ENCODE data around the gene DNAJC3.
"Not testable (repeated sequence)": the region's sequence is repeated elsewhere in the genome, so short reads cannot be mapped to it uniquely, and the experiment has no call there.

Gene DNAJC3

GRCh38 chr13:95671597-95671996 lies 5.3 kb upstream of the DNAJC3 start:
- DNase-seq (ENCODE audit: low read depth in 2 of 3, low spot score in 1 of 3): no peak

DNA sequence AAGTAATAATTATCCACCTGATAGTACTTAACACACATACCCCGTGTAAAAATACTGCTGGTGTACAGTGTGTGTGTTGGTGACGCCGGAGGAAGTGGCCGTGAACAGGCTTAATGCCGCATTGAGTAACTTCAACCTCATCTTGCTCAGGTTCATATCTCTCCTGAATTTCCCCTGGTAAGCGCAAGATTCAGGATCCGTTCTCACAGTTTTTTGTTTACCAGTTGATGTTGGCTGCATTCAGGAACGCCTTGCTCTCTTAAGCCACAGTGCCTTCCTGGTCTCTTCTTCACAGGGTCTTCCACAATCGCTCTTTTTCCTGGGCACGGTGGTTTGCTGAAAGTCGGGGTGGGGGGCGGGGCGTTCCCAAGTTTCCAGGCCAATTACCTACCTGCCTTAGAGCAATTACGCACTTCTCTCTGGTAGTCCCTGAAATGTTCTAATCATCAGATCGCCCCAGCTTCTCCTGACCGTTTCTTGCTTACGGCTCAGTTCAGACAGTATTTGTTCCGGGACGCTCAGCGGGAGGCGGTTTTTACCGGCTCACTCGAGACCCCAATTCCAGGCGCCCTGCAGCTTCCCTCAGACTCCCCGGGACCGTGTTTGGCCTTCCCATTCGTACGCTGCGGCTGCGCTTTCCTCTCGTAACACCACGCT lies 706 bp upstream of the DNAJC3 start:
- DNase-seq (ENCODE audit: low read depth in 2 of 3, low spot score in 1 of 3): no peak

DNA sequence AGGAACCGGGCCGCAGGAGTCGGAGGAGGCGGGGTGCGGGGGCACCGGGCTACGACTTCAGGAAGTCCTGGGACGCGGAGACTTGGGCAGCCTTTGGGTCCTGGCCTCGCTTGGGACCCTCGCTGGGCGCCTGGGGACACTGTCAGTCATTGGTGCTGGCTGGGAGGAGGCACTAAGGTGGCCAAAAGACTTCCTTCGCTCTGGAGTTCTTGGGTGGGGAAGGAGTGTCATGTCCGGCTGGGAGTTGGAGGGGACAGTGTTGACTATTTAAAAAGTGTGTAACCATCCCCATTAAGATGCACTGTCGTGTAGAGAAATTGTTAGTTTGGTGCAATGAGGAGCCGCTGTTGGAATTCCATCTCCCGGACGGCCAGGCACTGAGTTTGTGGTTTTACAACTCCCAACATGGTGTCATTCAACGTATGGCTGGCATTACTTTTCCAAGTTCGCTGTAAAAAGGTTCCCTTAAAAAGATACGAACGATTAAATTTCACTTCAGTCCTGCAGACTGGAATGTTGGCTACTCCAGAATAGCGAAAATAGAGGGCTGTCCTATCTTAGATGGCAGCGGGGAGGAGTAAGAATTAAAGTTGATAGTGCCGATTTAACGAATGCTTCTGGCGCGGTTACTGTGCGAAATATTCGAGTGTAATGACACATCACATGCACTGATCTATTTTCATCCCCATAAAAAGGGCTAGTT lies 776 bp downstream of the DNAJC3 start:
- DNase-seq (ENCODE audit: low read depth in 2 of 3, low spot score in 1 of 3): peak in 1 of 3 donors; percentile 11

- no peak for DNase-seq (ENCODE audit: low read depth in 2 of 3, low spot score in 1 of 3)
These were observed 2.0 kb downstream of the DNAJC3 start for GRCh38 chr13:95678967-95679366.

- DNase-seq (ENCODE audit: low read depth in 2 of 3, low spot score in 1 of 3): no peak
These were observed 2.8 kb downstream of the DNAJC3 start for GRCh38 chr13:95679722-95680121.

DNA sequence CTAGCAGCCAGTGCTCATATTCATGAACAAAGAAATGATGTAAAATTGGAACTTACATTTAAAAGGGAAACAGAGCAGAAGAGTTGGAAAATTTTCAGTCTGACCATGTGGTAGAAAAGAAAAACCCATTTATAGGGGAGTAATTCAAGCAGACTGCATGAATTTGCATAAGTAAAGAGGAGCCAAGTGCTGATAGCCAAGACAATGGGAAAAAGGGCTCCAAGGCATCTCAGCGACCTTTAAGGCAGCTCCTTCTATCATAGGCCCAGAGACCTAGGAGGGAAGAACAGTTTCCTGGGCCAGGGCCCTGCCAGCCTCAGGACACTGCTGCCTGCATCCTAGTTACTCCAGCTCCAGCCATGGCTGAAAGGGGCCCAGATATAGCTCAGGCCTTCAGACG lies 7.5 kb downstream of the DNAJC3 start:
- no peak for DNase-seq (ENCODE audit: low read depth in 2 of 3, low spot score in 1 of 3)

DNA sequence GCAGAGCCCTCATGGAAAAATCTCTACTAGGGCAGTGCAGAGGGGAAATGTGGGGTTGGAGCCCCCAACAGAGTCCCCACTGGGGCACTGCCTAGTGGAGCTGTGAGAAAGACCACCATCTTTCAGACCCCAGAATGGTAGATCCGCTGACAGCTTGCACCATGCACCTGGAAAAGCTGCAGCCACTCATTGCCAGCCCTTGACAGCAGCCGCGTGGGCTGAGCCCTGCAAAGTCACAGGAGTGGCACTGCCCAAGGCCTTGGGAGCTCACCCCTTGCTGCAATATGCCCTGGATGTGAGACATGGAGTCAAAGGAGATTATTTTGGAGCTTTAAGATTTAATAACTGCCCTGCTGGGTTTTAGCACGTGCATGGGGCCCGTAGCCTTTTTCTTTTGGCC lies 8.0 kb downstream of the DNAJC3 start:
- DNase-seq (ENCODE audit: low read depth in 2 of 3, low spot score in 1 of 3): not testable (repeated sequence)

DNA sequence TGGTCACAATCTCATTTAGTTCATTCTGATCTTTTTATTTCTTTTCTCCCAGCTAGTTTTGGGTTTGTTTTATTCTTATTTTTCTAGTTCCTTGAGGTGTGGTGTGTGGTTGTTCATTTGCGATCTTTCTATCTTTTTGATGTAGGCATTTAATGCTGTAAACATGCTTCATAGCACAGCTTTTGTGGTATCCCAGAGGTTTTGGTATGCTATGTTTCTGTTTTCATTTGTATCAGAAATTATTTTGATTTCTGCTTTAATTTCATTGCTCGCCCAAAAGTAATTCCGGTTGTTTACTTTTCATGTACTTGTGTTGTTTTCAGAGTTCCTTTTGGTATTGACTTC lies 12.6 kb downstream of the DNAJC3 start:
- no peak for DNase-seq (ENCODE audit: low read depth in 2 of 3, low spot score in 1 of 3)

DNA sequence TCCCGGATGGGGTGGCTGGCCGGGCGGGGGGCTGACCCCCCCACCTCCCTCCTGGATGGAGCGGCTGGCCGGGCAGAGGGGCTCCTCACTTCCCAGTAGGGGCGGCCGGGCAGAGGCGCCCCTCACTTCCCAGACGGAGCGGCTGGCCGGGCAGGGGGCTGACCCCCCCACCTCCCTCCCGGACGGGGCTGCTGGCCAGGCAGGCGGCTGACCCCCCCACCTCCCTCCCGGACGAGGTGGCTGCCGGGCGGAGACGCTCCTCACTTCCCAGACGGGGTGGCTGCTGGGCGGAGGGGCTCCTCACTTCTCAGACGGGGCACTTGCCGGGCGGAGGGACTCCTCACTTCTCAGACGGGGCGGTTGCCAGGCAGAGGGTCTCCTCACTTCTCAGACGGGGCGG lies 14.0 kb downstream of the DNAJC3 start:
- DNase-seq (ENCODE audit: low read depth in 2 of 3, low spot score in 1 of 3): not testable (repeated sequence)

GRCh38 chr13:95697052-95697680 lies 20.2 kb downstream of the DNAJC3 start:
- no peak for DNase-seq (ENCODE audit: low read depth in 2 of 3, low spot score in 1 of 3)

GRCh38 chr13:95698047-95698749 lies 21.3 kb downstream of the DNAJC3 start:
- no peak for DNase-seq (ENCODE audit: low read depth in 2 of 3, low spot score in 1 of 3)

DNA sequence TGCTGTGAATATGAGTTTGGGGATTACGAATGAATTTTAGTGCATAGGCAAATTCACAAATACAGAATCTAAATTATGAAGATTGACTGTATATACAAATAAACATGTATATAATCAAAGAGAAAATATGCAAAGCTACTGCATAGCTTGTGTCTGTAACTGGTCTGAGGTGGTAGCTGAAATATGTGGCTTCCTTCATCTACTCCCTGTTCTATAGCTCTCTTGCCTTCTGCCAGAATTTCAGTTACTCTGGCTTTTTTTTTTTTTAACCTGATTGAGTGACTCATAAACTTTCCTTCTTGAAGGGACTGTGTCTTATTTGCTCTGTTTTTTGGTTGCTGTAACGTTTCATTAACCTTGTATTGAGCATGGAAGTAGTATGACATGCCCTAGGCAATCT lies 26.6 kb downstream of the DNAJC3 start:
- no peak for DNase-seq (ENCODE audit: low read depth in 2 of 3, low spot score in 1 of 3)

- DNase-seq (ENCODE audit: low read depth in 2 of 3, low spot score in 1 of 3): no peak
These were observed 27.6 kb downstream of the DNAJC3 start for GRCh38 chr13:95704510-95704909.

GRCh38 chr13:95706356-95706755 lies 29.4 kb downstream of the DNAJC3 start:
- no peak for DNase-seq (ENCODE audit: low read depth in 2 of 3, low spot score in 1 of 3)

DNA sequence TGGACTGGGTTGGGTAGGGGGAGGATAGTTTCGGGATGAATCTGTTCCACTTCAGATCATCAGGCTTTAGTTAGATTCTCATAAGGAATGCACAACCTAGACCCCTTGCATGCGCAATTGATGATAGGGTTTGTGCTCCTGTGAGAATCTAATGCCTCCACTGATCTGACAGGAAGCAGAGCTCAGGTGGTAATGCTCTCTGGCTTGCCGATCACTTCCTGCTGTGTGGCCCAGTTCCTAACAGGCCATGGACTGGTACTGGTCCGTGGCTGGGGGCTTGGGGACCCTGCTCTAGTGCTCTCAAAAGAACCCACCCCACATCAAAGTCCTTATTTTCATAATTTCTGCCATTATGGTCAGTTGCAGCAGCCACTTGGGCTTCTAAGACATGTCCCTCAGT lies 30.1 kb downstream of the DNAJC3 start:
- DNase-seq (ENCODE audit: low read depth in 2 of 3, low spot score in 1 of 3): no peak

GRCh38 chr13:95707442-95708390 lies 30.8 kb downstream of the DNAJC3 start:
- DNase-seq (ENCODE audit: low read depth in 2 of 3, low spot score in 1 of 3): no peak

GRCh38 chr13:95708391-95708774 lies 31.4 kb downstream of the DNAJC3 start:
- no peak for DNase-seq (ENCODE audit: low read depth in 2 of 3, low spot score in 1 of 3)

DNA sequence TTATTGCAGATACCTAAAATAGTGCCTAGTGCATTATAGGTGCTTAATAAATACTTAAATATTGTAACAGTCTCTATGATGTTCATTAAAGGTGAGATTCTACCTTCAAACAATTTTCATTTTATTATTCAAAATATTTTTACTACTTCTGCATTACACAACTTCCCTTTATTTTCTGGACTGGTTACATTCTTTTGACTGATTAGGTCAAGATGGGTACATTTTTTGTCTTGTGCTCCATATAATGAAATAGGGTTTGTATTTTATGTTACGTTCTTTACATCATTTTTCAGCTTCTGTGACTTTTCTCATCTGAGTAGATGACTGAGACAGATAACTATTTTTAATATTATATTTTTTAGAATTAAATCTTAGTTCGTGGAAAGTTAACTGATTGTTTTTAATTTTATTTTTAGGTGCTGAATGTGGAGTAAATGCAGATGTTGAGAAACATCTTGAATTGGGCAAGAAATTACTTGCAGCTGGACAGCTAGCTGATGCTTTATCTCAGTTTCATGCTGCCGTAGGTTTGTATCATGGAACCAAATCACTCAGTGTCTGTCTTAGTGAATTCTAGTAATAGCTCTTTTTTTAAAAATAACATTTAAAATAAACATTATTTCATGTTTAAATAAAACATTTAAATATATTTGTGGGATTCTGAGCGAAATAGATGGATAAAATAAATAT lies 32.0 kb downstream of the DNAJC3 start:
- no peak for DNase-seq (ENCODE audit: low read depth in 2 of 3, low spot score in 1 of 3)

DNA sequence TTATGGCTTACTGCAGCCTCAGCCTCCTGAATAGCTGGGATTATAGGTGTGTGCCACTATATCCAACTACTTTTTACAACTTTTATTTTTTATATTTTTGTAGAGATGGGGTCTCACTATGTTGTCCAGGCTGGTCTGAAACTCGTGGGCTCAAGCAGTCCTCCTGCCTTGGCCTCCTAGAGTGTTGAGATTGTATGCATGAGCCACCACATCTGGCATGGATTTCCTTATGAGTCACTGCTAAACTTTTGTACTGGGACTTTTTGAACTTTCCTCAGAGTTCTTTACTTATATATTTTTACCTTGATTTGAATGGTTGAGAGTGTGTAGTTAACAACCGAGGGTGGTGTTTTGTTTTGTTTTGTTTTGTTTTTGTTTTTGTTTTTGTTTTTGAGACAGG lies 33.4 kb downstream of the DNAJC3 start:
- DNase-seq (ENCODE audit: low read depth in 2 of 3, low spot score in 1 of 3): no peak

DNA sequence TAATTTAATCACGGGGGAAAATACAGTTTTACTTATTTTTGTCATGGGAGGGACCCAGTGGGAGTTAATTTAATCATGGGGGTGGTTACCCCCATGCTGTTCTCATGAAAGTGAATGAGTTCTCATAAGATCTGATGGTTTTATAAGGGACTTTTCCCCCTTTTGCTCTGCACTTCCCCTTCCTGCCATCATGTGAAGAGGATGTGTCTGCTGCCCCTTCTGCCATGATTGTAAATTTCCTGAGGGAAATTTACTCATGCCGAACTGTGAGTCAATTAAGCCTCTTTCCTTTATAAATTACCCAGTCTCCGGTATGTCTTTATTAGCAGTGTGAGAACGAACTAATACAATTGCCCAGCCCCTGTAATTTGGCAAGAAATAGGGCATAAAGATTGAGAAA lies 35.9 kb downstream of the DNAJC3 start:
- DNase-seq (ENCODE audit: low read depth in 2 of 3, low spot score in 1 of 3): not testable (repeated sequence)

Data from stimulated activated CD4-positive, alpha-beta T cell treated with anti-CD3 and anti-CD28 coated beads, Interleukin-12 subunit alpha, Interleukin-12 subunit beta, amount 100 ng/mL, for 48 hours (primary cell).